ENCODE results near the gene SLC25A13. TPM values are rescaled to one million over a fixed set of nuclear protein-coding genes. Genes with fewer than 3 reads are reported as not detected.

Gene SLC25A13
- total and polyA plus RNA-seq, 2 of the 13 experiments (the other 11 are each of a cell fraction or from before 2014, with no cell fraction given), result 36.2 to 84.9 TPM

DNA sequence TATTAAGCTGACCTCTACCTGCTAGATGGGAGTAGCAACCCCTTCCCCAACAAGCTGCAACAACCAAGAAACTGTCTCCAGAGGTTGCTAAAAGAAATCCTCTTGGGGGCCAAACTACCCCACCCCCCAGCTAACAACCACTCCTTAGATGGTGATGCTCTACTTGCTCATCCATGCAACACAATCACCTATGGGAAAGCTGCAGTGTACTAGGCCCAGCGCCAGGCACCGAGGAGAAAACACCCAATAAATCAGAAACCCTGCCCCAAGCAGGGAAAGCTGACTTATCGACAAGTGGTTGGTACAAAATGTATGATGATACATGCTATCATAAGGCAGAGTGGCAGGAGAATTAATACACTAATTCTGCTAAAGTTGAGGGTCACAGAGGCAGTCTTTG lies 17.3 kb downstream of the SLC25A13 start (continued):
- TF ChIP-seq GZF1 (CRISPR knock-in tag; IDR thresholded peaks at IDR 0.05) (no peak), SIN3A (IDR thresholded peaks at IDR 0.05; ENCODE audit: borderline replicate concordance, low read depth, low read length) (no peak), NR2F2 (IDR thresholded peaks at IDR 0.05; ENCODE audit: borderline replicate concordance, low read depth) (no peak), HNRNPK (IDR thresholded peaks at IDR 0.05; ENCODE audit: low read depth, low read length, poor library complexity, severe bottlenecking) (no peak)

DNA sequence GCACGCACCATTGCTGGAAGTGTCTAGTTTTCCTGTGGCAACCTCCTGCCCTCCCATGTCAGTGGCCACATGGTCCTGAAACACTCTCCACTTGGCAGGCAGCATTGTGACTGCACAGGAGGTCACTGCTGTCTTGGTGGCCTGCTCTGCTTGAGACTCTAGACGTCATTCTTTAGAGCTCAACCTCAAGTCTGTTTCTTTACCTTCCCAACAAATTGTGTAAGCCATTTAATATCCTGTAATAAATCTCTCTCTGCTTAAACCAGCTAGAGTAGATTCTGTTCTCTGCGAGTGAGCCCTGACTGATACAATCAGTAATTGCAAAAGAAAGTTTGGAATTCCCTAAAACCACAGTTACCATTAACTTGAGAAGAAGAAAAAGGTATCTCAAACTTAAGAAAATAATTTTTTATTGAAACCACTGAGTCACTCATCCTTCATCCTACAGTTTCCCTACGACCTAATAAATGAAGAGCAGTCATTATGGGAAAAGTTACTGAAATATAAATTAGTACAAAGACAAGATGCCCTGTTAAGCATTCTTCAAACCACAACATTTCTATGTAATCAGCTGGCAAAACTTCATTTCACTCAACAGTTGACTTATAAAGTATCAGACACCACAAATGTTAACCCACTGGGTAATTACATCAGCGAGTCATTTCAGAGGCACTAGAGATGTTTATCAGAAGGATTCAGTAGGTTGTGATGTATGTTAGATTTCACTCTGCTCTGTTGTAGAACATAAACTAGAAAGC lies 18.0 kb downstream of the SLC25A13 start:
- H3K9ac ChIP-seq (ENCODE audit: insufficient read depth, low read depth, low read length), result peak overlapping the region; percentile 60
- in situ Hi-C loops (cut with HindIII; ENCODE audit: extremely low pct_ligation_motif_present, low pct_unique_long_range_greater_than_20kb), result loop anchor here (25.0 kb wide), 1 partner anchor 708 kb away; the partner anchor contains the start of genes DLX5 and DLX6
- peak overlapping the region; percentile 77 for H3K27ac ChIP-seq (ENCODE audit: extremely low read length, insufficient read depth, low read length)
- POLR2A ChIA-PET, result interaction anchor here (0.6 to 2.0 kb wide), 10 partner anchors 9 to 713 kb away, joined by 3 to 8 read pairs (median 4); partner anchors contain the start of gene DLX6
- FAIRE-seq, result no peak
- no peak for DNase-seq (ENCODE audit: low spot score)
- H3K4me1 ChIP-seq (ENCODE audit: insufficient read depth, low read length), result peaks cover 97% of the 10 kb centered on the region
- H3K36me3 ChIP-seq (replicated peaks in 1 of 2; ENCODE audit: control insufficient read depth in 1 of 2, insufficient read depth in 2 of 2, low read length in 2 of 2), result peaks cover 4 to 11% of the 10 kb centered on the region in 2 experiments
- peak overlapping the region; percentile 90 for H3K4me2 ChIP-seq (ENCODE audit: low read depth, low read length)
- no TSS peak for BruUV-seq (replicated peaks)
- intact Hi-C loops (cut with micrococcal nuclease; ENCODE audit: unreplicated experiment), result loop anchor here (5.0 to 10.0 kb wide), 2 partner anchors 49 to 703 kb away; partner anchors contain the start of gene DLX6
- H4K20me1 ChIP-seq (ENCODE audit: insufficient read depth, low read length), result peaks cover 5% of the 10 kb centered on the region
- WGBS (ENCODE audit: low lambda C conversion rate), result 40% methylated on average over 5 of the region's 5 CpGs
- no peak overlapping the region for H2AFZ ChIP-seq (ENCODE audit: low read length)
- peak overlapping the region; percentile 9 to 54 (median 30); a peak in 5 of 6 replicates for H3K4me3 ChIP-seq (replicated peaks in 1 of 3; ENCODE audit: insufficient read depth in 1 of 3, low read depth in 2 of 3, low read length in 3 of 3)
- no peaks in the 10 kb centered on the region for H3K27me3 ChIP-seq (ENCODE audit: control insufficient read depth in 1 of 2, insufficient read depth in 2 of 2, low read length in 2 of 2)
- H3K9me3 ChIP-seq (ENCODE audit: low read length), result no peaks in the 10 kb centered on the region
- H3K79me2 ChIP-seq (ENCODE audit: insufficient read depth, low read length), result peaks cover 94% of the 10 kb centered on the region
- CTCF ChIA-PET (ENCODE audit: low intra/inter-chr PET ratio, low total read pairs), result no interaction called here
- ATAC-seq, result peak; percentile 54
- TF ChIP-seq, protein P1, sequence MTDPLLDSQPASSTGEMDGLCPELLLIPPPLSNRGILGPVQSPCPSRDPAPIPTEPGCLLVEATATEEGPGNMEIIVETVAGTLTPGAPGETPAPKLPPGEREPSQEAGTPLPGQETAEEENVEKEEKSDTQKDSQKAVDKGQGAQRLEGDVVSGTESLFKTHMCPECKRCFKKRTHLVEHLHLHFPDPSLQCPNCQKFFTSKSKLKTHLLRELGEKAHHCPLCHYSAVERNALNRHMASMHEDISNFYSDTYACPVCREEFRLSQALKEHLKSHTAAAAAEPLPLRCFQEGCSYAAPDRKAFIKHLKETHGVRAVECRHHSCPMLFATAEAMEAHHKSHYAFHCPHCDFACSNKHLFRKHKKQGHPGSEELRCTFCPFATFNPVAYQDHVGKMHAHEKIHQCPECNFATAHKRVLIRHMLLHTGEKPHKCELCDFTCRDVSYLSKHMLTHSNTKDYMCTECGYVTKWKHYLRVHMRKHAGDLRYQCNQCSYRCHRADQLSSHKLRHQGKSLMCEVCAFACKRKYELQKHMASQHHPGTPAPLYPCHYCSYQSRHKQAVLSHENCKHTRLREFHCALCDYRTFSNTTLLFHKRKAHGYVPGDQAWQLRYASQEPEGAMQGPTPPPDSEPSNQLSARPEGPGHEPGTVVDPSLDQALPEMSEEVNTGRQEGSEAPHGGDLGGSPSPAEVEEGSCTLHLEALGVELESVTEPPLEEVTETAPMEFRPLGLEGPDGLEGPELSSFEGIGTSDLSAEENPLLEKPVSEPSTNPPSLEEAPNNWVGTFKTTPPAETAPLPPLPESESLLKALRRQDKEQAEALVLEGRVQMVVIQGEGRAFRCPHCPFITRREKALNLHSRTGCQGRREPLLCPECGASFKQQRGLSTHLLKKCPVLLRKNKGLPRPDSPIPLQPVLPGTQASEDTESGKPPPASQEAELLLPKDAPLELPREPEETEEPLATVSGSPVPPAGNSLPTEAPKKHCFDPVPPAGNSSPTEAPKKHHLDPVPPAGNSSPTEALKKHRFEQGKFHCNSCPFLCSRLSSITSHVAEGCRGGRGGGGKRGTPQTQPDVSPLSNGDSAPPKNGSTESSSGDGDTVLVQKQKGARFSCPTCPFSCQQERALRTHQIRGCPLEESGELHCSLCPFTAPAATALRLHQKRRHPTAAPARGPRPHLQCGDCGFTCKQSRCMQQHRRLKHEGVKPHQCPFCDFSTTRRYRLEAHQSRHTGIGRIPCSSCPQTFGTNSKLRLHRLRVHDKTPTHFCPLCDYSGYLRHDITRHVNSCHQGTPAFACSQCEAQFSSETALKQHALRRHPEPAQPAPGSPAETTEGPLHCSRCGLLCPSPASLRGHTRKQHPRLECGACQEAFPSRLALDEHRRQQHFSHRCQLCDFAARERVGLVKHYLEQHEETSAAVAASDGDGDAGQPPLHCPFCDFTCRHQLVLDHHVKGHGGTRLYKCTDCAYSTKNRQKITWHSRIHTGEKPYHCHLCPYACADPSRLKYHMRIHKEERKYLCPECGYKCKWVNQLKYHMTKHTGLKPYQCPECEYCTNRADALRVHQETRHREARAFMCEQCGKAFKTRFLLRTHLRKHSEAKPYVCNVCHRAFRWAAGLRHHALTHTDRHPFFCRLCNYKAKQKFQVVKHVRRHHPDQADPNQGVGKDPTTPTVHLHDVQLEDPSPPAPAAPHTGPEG (CRISPR knock-in tag; IDR thresholded peaks at IDR 0.05), result no peak
- TF ChIP-seq, protein P2, sequence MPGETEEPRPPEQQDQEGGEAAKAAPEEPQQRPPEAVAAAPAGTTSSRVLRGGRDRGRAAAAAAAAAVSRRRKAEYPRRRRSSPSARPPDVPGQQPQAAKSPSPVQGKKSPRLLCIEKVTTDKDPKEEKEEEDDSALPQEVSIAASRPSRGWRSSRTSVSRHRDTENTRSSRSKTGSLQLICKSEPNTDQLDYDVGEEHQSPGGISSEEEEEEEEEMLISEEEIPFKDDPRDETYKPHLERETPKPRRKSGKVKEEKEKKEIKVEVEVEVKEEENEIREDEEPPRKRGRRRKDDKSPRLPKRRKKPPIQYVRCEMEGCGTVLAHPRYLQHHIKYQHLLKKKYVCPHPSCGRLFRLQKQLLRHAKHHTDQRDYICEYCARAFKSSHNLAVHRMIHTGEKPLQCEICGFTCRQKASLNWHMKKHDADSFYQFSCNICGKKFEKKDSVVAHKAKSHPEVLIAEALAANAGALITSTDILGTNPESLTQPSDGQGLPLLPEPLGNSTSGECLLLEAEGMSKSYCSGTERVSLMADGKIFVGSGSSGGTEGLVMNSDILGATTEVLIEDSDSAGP (CRISPR knock-in tag; IDR thresholded peaks at IDR 0.05; ENCODE audit: borderline replicate concordance), result peak; percentile 36; the same call in 1 of the 2 replicates
- peak; percentile 73; the same call in 1 of the 2 replicates for TF ChIP-seq SSRP1 (CRISPR knock-in tag; IDR thresholded peaks at IDR 0.05)
- no peak for TF ChIP-seq ZNF781 (CRISPR knock-in tag; IDR thresholded peaks at IDR 0.05; ENCODE audit: borderline replicate concordance, not compliant biosample characterization)
